Hematopoietic multipotent progenitor cell treated with erythropoietin and hydrocortisone succinate and interleukin-3 and kit ligand, for 6 days (in vitro differentiated cells): ENCODE results near the gene LAMP1.
"Not testable (repeated sequence)": the region's sequence is repeated elsewhere in the genome, so short reads cannot be mapped to it uniquely, and the experiment has no call there.

Experiments used
- DNase-seq: peaks from one replicate; pipeline ENCODE4 v3.0.0-alpha.2; 2015

LAMP1 gene

DNA sequence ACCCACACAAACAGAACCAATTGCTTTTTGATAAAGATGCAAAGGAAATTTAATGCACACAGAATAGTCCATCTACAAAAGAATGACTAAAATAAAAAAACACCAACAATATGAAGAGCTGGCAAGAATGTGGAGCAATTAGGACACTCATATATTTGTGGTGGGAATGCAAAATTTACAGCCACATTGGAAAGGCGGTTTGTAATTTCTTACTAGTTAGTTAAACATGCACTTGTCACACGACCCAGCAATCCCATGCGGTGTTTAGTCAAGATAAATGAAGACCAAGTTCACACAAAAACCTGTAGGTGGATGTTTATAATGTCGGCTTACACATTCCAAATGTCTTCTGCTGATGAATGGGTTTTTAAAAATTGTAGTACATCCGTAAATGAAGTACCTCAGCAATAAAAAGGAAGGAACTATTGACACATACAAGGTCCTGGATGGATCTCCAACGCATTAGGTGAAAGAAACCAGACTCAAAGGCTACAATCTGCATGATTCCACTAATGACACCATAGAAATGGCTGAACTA lies 61.7 kb downstream of the LAMP1 start:
- DNase-seq, result no peak

DNA sequence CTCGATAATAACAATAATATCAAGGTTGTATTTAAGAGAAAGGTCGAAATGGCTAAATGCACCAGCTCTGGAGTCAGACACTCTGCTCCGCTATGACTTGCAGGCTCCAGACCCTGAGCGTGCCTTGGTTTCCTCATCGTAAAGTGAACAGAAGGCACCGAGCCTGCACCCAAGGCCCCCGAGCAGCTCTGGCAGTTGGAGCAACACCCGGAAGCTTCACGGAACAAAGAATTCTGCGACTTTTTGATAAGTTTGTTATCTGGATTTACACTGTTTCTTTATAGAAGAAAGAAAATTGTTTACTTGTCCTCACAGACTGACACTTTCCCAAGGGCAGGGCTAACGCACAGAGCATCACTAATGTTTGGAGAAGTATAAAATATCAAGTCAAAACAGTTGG lies 62.5 kb downstream of the LAMP1 start:
- peak; percentile 57 for DNase-seq

DNA sequence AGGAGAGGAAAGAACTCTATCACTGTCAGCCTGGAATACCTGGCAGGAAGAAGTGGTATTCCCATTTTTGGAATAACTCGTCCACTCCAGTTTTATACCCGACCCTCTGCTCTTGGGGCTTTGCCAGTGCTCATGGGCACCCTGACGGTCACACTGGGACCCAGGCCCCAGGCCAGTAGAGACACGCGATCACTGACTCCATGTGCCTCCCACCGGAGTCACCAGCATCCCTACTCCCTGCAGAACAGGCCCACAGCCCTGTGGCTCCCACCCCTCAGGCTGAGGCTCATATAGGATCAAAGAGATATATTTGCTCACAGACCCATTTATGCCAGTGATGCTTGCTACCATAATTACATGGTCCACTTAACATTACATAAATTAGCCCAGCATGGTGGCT lies 63.4 kb downstream of the LAMP1 start:
- no peak for DNase-seq

DNA sequence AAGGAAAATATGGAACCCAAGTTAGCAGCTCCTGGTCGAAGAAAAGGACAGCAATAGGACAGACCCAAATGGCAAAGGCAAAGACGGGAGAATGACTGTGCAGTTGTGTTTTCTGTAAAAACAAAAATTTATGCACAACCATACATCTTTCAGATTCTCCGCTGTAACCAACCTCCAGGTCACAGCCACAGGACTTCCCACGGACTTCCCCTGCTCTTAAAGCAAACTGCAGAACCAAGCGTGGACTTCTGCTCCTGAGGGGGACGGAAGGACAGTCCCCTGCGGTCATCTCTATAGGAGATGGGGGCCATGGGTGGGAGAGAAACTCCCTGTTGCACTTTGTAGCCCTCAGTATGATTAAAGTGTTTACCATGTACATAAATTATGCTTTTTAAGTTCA lies 64.4 kb downstream of the LAMP1 start:
- DNase-seq, result no peak

DNA sequence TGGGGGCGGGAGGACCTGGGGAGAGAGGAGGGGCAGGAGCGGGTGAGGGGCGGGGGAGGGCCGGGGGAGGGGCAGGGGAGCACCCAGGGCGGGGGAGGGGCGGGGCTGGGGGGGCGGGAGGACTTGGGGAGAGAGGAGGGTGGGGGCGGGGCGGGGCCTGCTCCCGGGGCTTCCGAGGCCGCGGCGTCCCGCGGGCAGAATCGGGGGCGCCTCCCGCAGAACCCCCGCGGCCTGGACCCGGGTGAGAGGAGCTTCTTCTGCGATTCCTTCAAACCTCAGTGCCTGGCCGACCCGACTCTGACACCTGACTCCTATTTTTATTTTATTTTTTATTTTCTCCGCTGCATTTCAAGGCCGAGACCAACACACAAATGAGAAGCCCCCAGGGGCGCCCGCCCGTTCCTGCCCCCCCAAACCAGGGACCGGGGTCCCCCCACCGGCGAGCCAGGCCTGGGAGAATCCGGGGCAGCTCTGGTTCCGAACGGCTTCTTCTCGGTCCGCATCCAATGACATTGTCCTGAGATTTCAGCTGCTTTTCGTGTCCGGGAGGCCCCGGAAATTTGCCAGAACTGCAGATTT lies 67.4 kb downstream of the LAMP1 start:
- peak; percentile 33 for DNase-seq

DNA sequence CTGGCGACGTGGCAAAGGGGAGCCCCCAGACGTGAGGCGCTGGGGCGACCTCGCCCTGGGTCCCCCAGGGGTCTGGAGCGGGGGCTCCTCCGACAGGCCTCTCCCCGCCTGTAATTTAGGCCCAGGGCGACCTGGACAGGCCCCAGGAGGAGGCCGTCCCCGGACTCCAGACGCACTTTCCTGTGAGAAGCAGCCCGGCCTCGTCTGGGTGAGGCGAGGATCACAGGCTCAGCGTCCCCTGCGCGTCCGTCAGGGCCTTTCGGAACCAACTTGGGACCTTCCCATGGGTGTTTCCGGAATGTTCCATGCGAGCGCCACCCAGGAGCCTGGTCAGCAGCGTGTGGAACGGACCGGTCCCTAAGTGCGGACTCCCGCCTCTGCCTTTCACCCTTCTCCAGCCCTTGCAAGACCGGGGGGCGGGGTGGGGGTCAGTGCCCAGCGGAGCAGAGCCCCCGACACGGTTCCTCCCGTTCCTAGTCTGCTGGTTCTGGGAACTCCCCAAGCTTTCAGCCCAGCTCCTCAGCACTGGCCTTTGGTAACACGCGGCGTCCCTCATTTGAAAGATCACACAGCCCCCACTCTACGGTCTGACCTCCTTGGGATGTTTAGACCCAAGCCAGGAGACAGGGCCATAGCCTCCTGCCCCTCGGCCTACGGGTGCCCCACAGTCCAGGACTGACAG lies 68.0 kb downstream of the LAMP1 start:
- no peak for DNase-seq

DNA sequence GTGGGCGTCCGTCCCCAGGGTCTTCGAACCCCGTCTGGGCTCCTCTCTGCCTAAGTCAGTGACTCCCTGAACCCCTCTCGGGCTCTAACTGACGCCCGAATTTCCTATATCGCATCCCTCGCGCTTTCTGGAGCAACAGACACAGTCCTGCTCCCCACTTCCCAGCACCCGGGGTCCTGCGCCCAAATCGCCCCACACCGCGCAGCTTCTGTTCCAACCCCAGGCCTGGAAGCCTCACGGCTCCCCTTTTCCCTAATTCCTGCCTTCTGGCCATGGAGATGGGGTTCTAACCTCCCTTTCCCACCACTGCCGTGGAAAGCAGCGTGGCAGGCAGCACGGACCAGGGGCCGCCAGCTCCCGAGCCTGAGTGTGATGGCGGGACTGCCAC lies 68.5 kb downstream of the LAMP1 start:
- no peak for DNase-seq

DNA sequence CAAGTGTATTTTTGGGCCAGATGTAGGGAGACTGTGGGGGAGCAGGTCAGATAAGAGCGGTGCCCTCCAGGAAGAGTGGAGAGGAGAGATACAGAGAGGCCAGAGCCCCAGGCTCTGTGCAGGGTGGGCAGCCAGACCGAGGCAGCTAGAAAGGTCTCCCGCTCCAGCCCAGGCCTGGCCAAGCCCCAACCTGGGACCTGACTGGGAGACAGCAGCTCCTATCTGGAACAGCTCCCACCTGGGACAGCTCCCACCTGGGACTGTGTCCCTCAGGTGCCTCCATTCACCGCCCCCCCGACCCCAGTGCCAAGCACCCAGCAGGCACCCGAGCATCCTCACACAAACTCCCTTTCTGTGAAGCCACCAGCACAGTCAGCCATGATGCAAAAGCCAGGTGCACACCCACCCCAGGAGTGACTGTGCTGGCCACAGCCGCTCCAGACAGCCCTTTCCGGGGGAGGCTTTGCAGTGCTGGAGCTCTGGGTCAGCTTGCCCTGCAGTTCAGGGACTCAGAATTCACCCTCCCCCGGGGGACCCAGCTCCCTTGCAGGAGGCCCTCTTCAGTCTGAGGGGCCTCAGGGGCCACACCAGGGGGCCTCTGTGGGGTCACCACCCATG lies 69.0 kb downstream of the LAMP1 start:
- DNase-seq, result no peak

DNA sequence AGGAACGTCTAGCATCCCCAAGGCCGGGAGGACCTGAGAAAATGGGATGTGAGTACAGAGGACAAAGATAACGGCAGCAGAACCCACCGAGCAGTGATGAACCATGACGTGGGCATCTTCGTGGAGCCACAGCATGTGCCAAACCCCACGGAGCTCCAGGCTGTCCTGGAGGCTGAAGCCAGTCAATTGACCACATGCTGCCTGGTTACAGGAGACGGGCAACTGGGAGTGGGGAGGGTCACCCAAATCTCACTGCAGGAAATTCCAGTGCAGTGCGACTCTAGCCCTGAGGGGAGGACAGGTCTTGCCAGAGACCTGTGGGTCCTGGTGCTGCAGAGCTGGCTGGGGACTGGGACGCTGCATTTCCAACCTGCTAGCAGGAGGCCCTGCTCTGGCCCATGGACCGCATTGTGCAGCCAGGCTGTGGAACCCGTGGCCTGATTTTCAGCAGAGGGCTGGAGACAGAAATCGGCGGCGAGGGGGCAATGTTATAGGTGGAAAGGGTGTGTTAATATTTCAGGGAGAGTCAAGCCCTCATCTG lies 70.1 kb downstream of the LAMP1 start:
- no peak for DNase-seq

DNA sequence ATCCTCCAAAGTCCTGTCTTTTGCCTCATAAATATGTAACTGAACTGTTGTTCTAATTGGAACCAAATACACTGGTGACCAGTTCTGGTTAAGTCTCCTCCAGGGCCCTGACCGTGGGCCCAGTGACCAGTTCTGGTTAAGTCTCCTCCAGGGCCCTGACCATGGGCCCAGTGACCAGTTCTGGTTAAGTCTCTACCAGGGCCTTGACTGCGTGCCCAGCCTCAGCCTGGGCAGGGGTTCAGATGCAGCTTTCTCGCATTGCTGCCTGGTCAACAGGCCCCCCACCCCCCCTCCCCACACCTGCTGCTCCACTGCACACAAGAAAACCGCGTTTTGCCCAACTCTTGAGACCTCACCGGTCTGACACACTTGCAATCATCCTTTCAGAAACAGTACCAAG lies 70.7 kb downstream of the LAMP1 start:
- DNase-seq, result no peak

DNA sequence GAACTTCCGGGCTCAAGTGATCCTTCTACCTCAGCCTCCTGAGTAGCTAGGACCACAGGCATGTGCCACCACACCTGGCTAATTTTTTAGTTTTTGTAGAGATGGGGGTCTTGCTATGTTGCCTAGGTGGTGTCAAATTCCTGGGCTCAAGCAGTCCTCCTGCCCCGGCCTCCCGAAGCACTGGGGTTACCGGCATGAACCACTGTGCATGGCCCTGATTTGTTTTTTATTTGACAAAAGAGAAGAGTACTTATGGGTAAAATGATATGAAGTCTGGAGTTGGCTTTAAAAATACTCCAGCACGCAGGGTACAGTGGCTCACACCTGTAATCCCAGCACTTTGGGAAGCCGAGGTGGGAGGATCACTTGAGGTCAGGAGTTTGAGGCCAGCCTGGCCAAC lies 71.3 kb downstream of the LAMP1 start:
- not testable (repeated sequence) for DNase-seq

DNA sequence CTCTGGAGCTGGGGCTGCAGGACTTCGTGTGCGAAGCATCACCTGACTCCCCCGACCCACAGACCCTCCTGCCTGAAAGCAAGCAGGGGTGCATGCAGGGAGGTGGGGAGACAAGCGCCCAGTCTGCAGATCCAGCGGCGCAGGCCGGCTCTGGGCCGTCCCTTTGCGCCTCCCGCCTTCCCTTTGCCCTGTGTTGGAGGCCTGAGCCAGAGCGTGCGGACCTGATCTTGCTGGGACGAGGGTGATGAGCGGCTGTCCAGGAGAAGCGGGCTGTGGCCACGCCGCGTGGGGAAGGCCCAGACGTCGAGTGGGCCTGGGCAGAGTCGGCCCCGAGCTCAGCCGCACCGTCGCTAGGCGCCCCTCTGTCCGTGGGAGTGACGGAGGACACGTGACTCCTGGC lies 72.2 kb downstream of the LAMP1 start:
- no peak for DNase-seq

DNA sequence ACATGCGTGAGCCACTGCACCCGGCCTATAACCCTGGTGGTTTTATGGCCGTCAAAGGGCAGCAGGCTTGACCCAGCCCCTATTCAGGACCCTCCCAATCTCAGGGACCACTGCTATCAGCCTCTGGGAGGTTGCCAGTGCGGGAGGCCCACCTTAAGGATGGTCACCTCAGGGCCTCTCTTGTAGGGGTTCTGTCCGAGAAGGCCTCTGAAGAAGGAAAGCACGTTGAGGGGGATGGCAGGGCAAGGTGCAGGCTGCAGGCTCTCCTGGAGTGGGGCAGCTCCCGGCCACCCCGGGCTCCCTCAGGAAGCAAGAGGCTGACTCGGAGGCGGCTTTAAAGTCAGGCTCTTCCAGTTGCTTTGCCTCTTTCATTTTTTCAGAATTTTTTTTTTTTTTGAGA lies 72.8 kb downstream of the LAMP1 start:
- DNase-seq, result no peak

DNA sequence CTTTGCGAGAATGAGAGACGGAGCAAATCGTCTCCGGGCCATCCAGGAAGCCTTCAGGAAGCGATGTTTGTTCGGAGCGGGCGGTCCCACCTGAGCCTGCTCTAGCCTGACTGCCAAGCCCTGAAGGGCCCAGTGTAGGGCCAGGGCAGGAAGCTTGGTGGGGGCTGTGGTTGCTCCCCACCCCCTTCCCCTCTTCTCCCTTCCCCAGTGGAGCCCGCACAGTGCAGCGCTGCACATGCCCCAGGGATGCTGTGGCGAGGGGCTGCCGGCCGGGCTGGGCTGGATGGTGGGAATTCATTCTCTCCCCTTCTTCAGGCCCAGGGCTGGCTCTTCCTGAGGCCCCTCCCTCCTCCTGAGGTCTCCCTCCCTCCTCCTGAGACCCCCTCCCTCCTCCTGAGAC lies 74.0 kb downstream of the LAMP1 start:
- no peak for DNase-seq

DNA sequence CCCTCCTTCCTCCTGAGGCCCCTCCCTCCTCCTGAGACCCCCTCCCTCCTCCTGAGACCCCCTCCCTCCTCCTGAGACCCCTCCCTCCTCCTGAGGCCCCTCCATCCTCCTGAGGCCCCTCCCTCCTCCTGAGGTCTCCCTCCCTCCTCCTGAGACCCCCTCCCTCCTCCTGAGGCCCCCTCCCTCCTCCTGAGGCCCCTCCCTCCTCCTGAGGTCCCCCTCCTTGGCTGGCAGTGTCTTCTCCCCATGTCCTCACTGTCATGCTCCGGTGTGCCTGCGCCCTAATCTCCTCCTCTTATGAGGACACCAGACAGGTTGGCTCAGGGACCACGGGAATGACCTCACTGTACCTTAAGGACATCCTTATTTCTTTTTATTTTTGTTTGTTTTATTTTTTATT lies 74.7 kb downstream of the LAMP1 start:
- DNase-seq, result not testable (repeated sequence)
